GM19099 (cell line): ENCODE results near the gene EIF2D.

Experiments
- POLR2A ChIP-seq: IDR thresholded peaks from 3 replicates; pipeline ENCODE4 v1.6.1; 2011; ENCODE audit warnings: low read depth; ENCODE audit not compliant: insufficient read length; ENCODE audit errors: extremely low read depth

Gene EIF2D

GRCh38 chr1:206612129-206612876 is at the start of gene EIF2D:
EIF2D (minus strand) TSS chr1:206612465; CDS start chr1:206612342, 123 bp downstream.
- peak; percentile 97 for TF ChIP-seq POLR2A

GRCh38 chr1:206661161-206661820 is 49.0 kb upstream of the EIF2D start:
- no peak for TF ChIP-seq POLR2A

GRCh38 chr1:206660136-206660535 is 47.9 kb upstream of the EIF2D start:
- no peak for TF ChIP-seq POLR2A

- no peak for TF ChIP-seq POLR2A
These were observed 46.7 kb upstream of the EIF2D start for GRCh38 chr1:206658981-206659273.

- no peak for TF ChIP-seq POLR2A
These were observed 46.2 kb upstream of the EIF2D start for GRCh38 chr1:206658264-206658980.

GRCh38 chr1:206657751-206658150 is 45.5 kb upstream of the EIF2D start:
- no peak for TF ChIP-seq POLR2A

GRCh38 chr1:206656936-206657335 is 44.7 kb upstream of the EIF2D start:
- TF ChIP-seq POLR2A: no peak

GRCh38 chr1:206655471-206655882 is 43.2 kb upstream of the EIF2D start:
- no peak for TF ChIP-seq POLR2A

- TF ChIP-seq POLR2A: no peak
These were observed 42.6 kb upstream of the EIF2D start for GRCh38 chr1:206654828-206655227.

- no peak for TF ChIP-seq POLR2A
These were observed 41.6 kb upstream of the EIF2D start for GRCh38 chr1:206653715-206654459.

- no peak for TF ChIP-seq POLR2A
These were observed 40.0 kb upstream of the EIF2D start for GRCh38 chr1:206651958-206652890.

- TF ChIP-seq POLR2A: no peak
These were observed 38.7 kb upstream of the EIF2D start for GRCh38 chr1:206651014-206651413.

- no peak for TF ChIP-seq POLR2A
These were observed 37.1 kb upstream of the EIF2D start for GRCh38 chr1:206649261-206649921.

- TF ChIP-seq POLR2A: no peak
These were observed 35.0 kb upstream of the EIF2D start for GRCh38 chr1:206647224-206647623.
